HG03571 (cell line): ENCODE measurements around the gene QSOX1.
"Not testable (repeated sequence)": the region's sequence is repeated elsewhere in the genome, so short reads cannot be mapped to it uniquely, and the experiment has no call there.

Experiments
- ATAC-seq: cut with Tn5 transposase; IDR thresholded peaks from one replicate; pipeline ENCODE4 v1.9.1; 2021; ENCODE audit not compliant: unreplicated experiment

The QSOX1 gene

GRCh38 chr1:180186831-180187230 lies 32.2 kb downstream of the QSOX1 start:
- ATAC-seq: no peak

DNA sequence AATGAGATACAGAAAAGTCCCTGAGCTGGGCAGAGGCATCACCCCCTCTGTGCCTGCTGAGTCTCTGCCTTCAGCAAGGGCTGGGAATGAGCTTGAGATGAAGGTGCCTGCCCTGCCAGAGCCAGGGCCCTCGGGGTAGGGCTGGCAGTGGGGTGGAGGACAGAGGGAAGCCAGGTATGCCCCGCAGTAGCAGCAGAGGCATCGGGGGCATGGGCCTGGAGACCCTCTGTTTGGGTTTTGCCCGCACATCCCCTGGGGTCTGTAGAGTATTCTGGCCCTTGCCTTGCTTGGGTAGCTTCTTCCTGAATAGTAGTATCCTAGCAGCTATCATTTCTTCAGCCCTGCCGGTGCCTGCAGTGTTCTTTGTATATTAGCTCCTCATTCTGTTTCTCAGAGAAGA lies 33.0 kb downstream of the QSOX1 start:
- no peak for ATAC-seq

DNA sequence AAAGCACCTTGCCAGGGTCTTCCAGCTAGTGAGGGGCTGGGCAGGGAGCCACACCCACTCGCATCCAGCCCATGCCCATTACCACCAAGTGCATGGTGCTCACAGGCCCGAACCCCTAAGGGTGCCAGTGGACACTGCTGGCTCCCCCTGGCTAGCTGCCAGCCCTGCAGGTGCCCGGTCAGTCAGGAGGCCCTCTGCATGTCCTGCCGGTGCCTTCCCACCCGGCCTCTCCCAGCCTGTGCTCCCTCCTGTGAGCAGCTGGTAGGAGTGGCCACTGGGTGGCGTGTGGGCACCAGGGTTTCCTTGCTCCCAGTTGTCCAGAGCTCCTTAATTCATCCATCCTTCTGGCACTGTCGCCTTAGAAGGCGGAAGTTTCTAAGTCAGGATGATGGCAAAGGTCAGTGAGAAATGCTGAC lies 33.4 kb downstream of the QSOX1 start:
- ATAC-seq: no peak

- no peak for ATAC-seq
Measured at GRCh38 chr1:180188684-180189175, 34.1 kb downstream of the QSOX1 start.

DNA sequence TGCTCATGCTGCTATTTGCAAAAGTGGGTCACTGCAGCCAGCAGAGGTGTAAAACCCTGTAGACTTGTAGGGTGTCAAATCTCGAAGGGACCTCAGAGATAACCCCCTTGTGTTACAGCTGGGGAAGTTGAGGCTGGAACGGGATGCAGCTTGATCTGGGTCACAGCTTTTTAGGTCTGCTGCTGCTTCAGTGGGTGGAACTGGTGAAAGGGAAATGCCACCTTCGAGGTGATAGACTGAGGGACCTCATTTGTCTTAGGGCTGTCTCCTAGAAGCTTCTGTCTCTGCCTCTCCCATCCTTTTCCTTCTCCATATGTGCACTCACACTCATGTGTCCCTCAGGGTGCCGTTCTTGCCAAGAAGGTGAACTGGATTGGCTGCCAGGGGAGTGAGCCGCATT lies 35.4 kb downstream of the QSOX1 start:
- no peak for ATAC-seq

GRCh38 chr1:180192172-180192571 lies 37.5 kb downstream of the QSOX1 start:
- ATAC-seq: no peak

DNA sequence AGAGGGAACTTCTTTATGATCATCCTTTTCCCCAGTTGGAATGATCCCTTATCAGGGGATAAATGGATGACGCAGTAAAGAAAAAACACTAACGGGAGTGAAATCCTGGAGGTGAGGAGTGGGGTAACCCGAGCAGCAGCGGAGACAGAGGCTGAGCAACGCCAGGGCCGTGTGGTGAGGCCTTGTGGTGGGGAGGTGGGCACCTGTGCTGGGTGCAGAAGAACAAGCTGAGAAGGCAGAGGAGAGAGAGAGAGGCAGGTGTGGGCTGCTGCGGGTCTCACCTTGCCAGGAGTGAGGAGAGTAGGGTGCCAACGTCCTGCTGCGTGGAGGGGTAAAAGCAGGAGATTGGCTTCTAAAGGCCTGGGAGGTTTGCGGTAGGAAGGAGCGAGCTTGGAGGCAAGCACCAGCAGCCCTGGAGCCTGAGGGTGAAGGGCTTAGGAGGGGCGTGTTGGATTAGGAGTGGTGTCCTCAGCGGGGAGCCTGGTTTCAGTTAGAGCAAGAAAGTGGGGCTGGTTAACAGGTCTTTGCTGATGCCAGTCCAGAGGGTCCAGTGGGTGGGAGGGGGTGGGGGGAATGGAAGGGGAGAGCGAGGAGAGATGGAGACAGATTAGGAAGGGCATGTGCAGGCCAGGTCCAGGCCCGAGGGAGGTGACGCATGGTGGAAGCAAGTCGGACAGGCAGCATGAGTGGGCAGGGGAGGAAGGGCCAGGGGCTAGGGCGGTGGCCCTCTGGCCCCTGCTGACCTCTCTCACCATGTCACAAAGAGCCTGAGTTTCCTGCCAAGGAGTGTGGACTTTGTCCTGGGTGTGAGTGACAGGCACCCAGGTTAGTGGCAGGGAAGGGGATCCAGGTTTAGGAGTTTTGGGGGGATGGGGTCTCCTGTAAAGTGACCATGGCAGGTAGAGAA lies 38.7 kb downstream of the QSOX1 start:
- no peak for ATAC-seq

DNA sequence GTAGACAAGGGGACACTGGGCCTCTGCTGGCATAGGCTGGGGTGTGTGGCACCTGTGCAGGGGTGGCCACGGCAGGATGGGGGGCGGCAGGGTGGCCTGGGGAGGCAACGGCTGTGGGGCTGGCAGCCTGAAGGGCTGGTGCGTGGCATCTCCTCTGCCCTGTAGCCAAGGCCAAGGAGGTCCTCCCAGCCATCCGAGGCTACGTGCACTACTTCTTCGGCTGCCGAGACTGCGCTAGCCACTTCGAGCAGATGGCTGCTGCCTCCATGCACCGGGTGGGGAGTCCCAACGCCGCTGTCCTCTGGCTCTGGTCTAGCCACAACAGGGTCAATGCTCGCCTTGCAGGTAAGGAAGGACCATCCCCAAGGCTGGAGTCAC lies 39.4 kb downstream of the QSOX1 start:
- no peak for ATAC-seq

GRCh38 chr1:180194546-180195207 lies 40.0 kb downstream of the QSOX1 start:
- no peak for ATAC-seq

DNA sequence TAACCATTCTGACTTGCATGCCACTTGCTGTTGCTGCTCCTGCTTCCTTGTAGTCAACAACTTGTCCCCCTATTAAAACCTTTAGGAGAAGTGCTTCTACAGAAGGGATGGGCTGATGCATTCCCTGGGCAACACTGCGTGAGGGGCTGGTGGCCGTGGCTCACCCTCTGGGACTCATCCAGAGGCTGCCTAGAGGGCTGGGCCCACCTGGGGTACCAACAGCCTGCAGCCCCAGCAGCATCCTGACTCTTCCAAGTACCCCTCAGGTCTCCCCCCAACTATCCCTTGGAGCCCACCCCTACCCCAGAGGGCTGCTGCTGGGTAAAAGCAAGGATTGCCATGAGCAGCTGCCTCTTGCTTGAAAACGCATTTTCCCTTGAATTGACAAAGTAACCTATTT lies 40.7 kb downstream of the QSOX1 start:
- ATAC-seq: no peak

- no peak for ATAC-seq
Measured at GRCh38 chr1:180195916-180196315, 41.2 kb downstream of the QSOX1 start.

DNA sequence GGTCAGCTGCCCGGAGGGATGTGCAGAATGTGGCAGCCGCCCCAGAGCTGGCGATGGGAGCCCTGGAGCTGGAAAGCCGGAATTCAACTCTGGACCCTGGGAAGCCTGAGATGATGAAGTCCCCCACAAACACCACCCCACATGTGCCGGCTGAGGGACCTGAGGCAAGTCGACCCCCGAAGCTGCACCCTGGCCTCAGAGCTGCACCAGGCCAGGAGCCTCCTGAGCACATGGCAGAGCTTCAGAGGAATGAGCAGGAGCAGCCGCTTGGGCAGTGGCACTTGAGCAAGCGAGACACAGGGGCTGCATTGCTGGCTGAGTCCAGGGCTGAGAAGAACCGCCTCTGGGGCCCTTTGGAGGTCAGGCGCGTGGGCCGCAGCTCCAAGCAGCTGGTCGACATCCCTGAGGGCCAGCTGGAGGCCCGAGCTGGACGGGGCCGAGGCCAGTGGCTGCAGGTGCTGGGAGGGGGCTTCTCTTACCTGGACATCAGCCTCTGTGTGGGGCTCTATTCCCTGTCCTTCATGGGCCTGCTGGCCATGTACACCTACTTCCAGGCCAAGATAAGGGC lies 41.9 kb downstream of the QSOX1 start:
- ATAC-seq: no peak

- ATAC-seq: no peak
Measured at GRCh38 chr1:180197231-180197630, 42.6 kb downstream of the QSOX1 start.

DNA sequence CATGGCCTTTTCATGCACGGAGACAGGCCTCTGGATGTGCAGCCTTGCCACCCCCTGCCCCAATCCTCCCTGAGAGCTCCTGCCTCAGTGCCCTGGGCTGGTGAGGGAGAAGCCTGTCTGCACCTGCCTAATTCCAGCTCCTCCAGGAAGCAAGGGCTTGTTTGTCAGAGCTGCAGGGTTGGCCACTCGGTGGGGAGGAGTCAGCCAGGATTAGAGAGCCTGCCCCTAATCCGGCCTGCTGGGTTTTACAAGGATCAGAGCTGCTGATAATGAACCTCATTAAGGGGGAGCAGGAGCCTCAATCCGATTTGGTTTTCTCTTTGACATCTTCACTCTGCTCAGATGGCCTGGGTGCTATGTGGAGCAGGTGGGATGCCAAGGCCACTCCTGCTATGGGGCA lies 43.5 kb downstream of the QSOX1 start:
- no peak for ATAC-seq

- no peak for ATAC-seq
Measured at GRCh38 chr1:180198611-180199010, 43.9 kb downstream of the QSOX1 start.

DNA sequence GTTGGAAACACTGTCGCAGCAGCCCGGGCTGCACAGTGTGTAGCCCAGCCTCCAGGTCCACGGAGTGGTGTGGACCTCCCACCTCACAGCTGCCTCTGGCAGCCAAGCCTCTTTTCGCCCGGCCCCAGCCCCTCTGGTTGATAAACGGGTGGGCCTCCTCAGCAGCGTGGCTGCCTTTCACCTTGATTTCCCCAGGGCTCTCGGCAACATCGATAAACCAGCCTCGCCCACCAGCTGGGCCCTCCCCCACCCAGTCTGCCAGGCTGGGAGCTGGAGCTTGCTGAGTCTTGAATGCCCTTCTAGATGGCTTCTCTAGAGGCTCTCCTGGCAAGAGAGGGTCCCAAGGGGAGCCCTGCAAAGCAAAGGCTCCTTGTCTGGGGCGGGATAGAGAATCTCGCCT lies 44.3 kb downstream of the QSOX1 start:
- no peak for ATAC-seq

DNA sequence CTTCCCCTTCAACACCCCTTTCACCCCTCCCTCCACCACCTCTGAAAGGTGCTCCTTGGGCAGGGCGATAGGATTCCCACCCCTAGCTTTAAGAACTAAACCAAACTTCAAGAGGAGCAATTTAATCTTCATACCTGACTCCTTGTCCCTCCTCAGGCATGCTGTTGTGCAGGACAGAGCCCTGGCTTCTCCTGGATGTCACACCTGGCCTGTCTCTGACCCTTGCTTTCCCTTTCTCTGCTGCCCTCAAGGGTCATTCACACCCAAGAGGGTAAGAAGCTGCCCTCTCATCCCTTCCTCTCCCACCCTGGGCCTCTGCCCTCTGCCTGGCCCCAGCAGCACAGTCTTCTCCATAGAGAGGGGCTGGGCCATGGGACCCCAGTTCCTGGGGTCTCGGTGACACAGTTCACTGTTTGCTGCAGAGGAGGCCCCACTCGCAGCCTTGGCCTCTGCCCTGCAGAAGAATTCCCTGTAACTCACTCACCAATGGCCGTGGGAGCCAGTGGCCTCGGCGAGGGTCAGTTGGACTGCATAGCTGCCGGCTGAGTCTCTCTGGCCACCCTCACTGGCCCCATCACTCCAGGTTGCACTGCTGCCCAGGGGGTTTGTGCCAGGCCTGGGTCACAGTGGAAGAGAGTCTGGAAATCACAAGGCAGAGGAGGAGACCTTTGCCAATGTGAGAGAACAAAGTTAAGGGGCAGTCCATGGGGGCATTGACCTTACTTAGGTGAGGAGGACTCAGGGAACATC lies 47.0 kb downstream of the QSOX1 start:
- ATAC-seq: no peak

- not testable (repeated sequence) for ATAC-seq
Measured at GRCh38 chr1:180202588-180202987, 47.9 kb downstream of the QSOX1 start.

DNA sequence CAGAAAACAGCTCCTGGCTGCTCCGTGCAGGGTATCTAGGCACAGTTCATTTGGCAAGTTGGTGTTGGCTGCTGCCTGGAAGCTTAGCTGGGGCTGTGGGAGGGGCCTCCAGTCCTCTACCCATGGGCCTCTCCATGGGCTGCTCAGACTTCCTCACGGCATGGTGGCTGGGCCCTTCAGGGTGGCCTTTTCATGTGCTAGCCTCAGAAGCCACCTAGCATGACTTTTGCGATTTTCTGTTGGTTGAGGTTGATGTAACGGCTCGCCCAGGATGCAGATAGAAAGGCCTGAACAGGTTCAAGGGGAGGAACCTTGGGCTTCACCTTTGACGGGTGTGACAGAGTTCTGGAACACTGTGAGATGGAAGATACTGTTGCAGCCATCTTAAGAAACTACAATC lies 49.6 kb downstream of the QSOX1 start:
- no peak for ATAC-seq

DNA sequence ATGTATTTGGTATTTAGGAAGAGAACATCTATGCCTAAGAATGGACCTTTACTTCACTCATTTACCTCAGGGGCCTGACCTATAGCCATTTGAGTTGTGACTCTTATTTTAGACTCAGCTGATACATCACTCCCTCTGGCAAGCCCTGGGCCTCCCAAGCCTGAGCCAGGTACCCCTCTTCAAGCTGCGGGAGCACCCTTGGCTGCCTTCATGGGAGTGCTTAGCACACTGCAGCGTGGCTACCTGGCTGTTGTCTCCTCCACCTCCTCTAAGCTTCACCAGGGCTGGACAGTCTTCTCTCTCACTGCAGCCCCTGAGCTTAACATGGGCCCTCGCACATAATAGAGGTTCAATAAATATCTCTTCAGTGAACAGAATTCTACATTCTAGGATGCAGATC lies 51.9 kb downstream of the QSOX1 start:
- no peak for ATAC-seq

DNA sequence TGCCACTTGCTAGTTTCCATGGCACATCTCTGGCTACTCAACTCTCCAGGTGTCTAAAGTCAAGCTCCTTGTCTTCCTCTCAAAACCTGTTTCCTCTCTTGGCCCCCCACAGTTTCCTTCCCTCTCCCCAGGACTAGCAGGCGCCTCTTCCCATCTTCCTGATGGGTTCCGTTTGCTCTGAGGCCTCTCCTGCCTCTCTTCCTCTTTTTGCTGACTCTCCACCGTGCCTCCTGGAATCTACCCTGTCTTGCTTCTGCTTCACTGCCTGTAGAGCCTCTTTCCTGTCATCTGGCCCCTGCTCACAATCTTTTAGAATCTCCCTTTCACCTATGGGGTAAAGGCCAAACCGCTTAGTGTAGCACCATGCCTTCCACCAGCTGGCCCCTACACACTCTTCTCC lies 53.6 kb downstream of the QSOX1 start:
- ATAC-seq: no peak
